Measurements from ENCODE around the gene CD99L2. TPM values are rescaled to one million over a fixed set of nuclear protein-coding genes. Genes with fewer than 3 reads are reported as not detected.
"Not testable (repeated sequence)": the region's sequence is repeated elsewhere in the genome, so short reads cannot be mapped to it uniquely, and the experiment has no call there.

Gene CD99L2
- total RNA-seq, 1 donor from 2014 or later = 30.5 TPM

GRCh38 chrX:150856785-150857184, 41.7 kb downstream of the CD99L2 start:
- no peak for DNase-seq (ENCODE audit: low spot score)

- DNase-seq (ENCODE audit: low spot score) = no peak
Measured at GRCh38 chrX:150856101-150856500, 42.4 kb downstream of the CD99L2 start.

GRCh38 chrX:150854856-150855255, 43.6 kb downstream of the CD99L2 start:
- no peak for DNase-seq (ENCODE audit: low spot score)

- DNase-seq (ENCODE audit: low spot score) = no peak
Measured at GRCh38 chrX:150849996-150850720, 48.3 kb downstream of the CD99L2 start.

- no peak for DNase-seq (ENCODE audit: low spot score)
Measured at GRCh38 chrX:150849486-150849885, 49.0 kb downstream of the CD99L2 start.

GRCh38 chrX:150848914-150849365, 49.5 kb downstream of the CD99L2 start:
- DNase-seq (ENCODE audit: low spot score) = no peak

- no peak for DNase-seq (ENCODE audit: low spot score)
Measured at GRCh38 chrX:150847088-150847487, 51.4 kb downstream of the CD99L2 start.

GRCh38 chrX:150846130-150846529, 52.3 kb downstream of the CD99L2 start:
- no peak for DNase-seq (ENCODE audit: low spot score)

- DNase-seq (ENCODE audit: low spot score) = no peak
Measured at GRCh38 chrX:150845091-150845490, 53.4 kb downstream of the CD99L2 start.

GRCh38 chrX:150844016-150844415, 54.5 kb downstream of the CD99L2 start:
- no peak for DNase-seq (ENCODE audit: low spot score)

- DNase-seq (ENCODE audit: low spot score) = no peak
Measured at GRCh38 chrX:150842198-150842685, 56.2 kb downstream of the CD99L2 start.

GRCh38 chrX:150841456-150842197, 56.8 kb downstream of the CD99L2 start:
- DNase-seq (ENCODE audit: low spot score) = no peak

GRCh38 chrX:150837845-150838244, 60.6 kb downstream of the CD99L2 start:
- DNase-seq (ENCODE audit: low spot score) = no peak

GRCh38 chrX:150834695-150835094, 63.8 kb downstream of the CD99L2 start:
- DNase-seq (ENCODE audit: low spot score) = no peak

- no peak for DNase-seq (ENCODE audit: low spot score)
Measured at GRCh38 chrX:150833454-150834056, 64.9 kb downstream of the CD99L2 start.

- no peak for DNase-seq (ENCODE audit: low spot score)
Measured at GRCh38 chrX:150831863-150832262, 66.6 kb downstream of the CD99L2 start.

- no peak for DNase-seq (ENCODE audit: low spot score)
Measured at GRCh38 chrX:150828785-150829184, 69.7 kb downstream of the CD99L2 start.

GRCh38 chrX:150824352-150824751, 74.1 kb downstream of the CD99L2 start:
- DNase-seq (ENCODE audit: low spot score) = not testable (repeated sequence)

- DNase-seq (ENCODE audit: low spot score) = not testable (repeated sequence)
Measured at GRCh38 chrX:150823826-150824225, 74.6 kb downstream of the CD99L2 start.

- DNase-seq (ENCODE audit: low spot score) = no peak
Measured at GRCh38 chrX:150821971-150822370, 76.5 kb downstream of the CD99L2 start.

GRCh38 chrX:150813922-150814321, 84.5 kb downstream of the CD99L2 start:
- DNase-seq (ENCODE audit: low spot score) = no peak

- no peak for DNase-seq (ENCODE audit: low spot score)
Measured at GRCh38 chrX:150806827-150807226, 91.6 kb downstream of the CD99L2 start.

GRCh38 chrX:150805736-150806135, 92.7 kb downstream of the CD99L2 start:
- no peak for DNase-seq (ENCODE audit: low spot score)
